CD4-positive, alpha-beta T cell treated with Interleukin-17A for 4 hours (primary cell): ENCODE results near the gene PDXP.
"Not testable (repeated sequence)": the region's sequence is repeated elsewhere in the genome, so short reads cannot be mapped to it uniquely, and the experiment has no call there.

Experiments
- DNase-seq: peaks from one replicate; pipeline ENCODE4 v3.0.0-alpha.2; 2020; ENCODE audit warnings: mixed read lengths

The PDXP gene, protein sequence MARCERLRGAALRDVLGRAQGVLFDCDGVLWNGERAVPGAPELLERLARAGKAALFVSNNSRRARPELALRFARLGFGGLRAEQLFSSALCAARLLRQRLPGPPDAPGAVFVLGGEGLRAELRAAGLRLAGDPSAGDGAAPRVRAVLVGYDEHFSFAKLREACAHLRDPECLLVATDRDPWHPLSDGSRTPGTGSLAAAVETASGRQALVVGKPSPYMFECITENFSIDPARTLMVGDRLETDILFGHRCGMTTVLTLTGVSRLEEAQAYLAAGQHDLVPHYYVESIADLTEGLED

DNA sequence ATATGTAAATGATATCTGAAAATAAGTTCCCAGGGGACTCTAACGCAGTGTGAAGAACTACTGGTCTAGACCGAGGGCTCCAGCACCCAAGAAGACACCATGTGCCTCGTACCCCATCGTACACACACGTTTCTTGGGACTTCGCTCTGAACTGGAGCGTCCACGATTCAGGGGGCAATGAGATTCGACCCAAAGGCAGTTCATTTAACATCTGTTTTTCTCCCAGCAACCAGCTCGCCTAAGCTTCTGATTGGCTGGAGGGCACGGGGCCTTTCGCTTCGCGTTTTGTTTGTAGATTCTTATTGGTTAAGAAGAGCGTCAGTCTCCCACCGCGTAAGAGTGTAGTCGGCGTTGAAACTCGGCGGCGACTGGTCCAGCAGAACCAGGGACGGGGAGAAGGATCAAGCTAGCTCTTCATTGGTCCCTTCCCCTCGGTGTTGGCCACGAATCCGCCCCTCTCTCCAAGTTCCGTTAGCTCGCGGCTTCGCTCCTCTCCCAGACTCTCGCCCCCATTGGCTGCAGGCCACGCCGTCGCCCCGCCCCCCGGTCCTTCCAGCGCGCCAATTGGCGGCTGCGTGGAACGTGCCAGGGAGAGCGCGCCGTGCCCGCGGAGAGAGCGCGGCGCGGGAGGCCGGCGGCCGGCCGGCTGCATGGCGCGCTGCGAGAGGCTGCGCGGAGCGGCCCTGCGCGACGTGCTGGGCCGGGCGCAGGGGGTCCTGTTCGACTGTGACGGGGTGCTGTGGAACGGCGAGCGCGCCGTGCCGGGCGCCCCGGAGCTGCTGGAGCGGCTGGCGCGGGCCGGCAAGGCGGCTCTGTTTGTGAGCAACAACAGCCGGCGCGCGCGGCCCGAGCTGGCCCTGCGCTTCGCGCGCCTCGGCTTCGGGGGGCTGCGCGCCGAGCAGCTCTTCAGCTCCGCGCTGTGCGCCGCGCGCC, at the start of gene PDXP:
PDXP (plus strand) TSS at position 591 of the 933 bp plus-strand sequence; CDS start at position 651, 60 bp downstream.
- peak; percentile 99 for DNase-seq

DNA sequence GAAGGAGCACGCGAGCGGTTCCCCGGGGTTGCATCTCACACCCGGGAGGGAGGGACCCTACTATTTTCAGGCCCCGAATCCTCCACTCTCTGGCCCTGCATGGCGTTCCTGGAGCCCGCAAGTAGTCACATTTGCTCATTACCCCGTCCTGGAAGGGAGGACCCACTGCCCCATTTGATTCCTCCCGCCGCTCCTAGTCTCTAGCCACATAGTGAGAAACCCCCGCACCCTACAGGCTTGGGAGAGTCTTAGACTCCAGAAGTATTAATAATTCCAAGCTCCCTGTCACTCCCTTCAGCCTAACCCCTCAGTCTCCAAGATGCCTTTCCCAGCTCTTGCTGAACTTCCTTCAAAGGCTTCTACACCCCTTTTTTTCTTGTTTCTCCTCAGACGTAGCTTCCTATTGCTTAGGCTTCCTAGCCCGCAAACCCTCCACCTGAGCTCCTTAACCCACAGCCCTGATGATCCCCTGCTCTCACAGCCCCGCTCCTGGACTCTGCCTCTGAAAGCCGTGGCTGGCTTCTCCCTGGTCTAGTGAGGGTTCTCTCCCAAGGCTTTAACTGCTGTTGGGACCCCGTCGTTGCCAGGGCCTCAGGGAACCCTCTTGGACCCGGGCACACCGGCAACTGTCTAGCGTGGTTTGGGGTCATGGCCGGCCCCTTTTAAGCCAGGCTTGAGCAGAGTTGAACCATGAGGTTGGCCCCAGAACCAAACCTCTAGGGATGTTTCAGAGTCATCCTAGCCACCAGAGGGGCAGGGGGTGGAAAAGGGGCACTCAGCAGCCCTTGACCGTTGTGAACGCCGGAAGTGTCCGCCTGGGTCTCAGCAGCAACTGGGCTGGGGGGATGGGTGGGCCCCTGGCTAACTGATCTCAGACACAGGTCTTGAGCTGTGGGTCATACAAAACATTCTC, 49.0 kb upstream of the PDXP start:
- DNase-seq: peak; percentile 53

DNA sequence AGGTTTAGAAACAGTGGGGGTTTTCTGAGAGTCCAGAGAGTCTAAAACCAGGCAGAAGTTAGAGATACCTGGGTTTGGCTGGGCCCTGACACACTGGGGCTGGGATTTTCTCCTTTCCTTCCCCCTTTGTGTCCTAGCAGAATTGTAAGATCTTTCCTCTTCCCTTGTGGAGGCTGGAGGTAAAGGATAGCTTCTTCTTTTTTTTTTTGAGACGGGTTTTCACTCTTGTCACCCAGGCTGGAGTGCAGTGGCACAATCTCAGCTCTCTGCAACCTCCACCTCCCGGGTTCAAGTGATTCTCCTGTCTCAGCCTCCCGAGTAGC, 48.4 kb upstream of the PDXP start:
- DNase-seq: not testable (repeated sequence)

DNA sequence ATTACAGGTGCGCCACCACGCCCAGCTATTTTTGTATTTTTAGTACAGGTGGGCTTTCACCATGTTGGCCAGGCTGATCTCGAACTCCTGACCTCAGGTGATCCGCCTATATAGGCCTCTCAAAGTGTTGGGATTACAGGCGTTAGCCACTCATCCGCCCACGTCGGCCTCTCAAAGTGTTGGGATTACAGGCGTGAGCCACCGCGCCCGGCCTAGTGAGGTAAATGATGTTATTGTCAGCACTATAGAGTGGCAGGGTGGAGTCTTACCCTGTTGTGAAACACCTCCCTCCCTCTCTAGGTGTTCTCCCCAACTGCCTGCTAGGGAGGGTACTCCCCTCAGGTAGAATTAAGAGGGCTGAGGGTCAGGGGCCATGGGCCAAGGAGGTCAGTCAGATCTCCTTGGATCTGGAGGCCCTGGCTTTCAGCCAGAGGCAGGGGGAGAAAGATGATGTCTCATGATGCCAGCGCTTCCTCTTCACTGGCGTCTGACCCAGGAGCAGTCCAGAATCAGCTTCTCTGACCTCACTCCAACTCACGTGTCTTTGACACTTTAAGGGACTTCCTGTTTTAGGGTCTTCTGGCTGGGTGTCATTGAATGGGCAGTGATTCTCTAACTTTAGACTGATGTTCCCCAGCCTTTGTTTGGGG, 47.9 kb upstream of the PDXP start:
- DNase-seq: no peak

DNA sequence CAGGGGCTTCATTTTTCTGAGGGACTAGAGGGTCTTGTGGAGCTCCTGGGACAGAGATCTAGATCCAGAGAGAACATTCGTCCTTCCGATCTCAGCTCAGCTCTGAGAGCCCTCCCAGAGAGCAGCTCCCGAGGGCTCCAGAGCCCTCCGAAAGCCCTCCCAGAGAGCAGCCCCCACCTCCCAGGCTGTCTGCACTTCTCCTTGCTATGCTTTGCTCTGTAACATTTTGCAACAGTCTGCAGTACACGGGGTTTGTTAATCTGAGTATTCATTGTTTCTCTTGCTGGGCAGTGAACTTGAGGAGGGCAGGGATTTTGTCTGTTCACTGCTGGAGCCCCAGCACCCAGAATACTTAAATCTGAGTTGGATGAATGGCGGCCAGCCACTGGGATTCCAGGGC, 47.3 kb upstream of the PDXP start:
- DNase-seq: no peak

DNA sequence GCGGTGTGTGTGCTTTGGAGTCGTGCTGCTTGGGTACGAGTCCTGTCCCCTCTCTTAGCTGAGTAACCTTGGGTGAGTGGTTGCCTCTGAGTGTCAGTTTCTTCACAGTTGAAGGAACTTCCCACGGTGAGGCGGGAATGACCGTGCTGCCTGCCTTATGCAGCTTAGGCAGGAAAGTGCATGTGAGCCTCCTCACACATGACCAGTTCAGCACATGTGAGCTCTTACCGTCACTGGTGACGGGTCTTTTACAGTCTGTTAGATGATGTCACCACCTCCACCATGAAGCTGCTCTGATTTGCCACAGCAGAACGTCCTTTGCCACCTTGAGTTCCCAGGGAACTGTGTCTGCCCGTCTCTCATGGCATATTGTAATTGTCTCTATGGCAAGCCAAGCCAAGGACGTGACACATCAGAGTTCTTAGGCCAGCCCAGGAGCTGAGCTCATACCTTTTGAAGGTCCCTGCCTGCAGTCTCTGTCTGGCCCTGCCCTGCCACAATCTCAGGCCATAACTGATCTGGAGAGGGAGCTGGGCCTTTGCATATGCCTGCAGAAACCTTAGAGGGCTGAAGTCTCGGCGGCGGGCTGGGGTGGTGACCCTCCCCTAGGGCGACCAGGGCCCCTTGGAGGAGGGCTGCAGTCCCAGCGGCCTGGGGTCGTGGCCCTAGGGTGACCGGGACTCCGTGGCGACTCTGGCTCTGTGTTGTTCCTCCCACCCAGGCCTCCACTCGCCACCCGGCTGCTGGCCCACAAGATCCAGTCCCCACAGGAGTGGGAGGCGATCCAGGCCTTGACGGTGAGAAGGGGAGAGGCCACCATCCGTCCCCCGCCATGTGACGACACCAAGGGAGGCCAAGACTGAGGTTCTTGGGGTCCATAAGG, 42.1 kb upstream of the PDXP start:
- no peak for DNase-seq

DNA sequence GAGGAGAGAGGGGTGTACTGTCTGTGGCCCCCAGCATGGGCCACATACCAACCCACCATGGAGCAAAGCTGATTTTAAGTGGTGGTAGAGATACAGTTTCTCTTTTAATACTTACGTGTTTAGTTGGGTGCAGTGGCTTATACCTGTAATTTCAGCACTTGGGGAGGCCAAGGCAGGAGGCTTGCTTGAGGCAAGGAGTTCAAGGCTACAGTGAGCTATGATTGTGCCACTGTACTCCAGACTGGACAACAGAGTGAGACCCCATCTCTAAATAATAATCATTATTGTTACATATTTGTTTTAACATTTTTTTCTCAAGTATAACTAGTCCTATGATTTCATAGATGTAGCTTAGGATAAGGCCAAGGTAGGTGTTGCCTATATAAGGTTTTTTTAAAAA, 41.1 kb upstream of the PDXP start:
- no peak for DNase-seq

DNA sequence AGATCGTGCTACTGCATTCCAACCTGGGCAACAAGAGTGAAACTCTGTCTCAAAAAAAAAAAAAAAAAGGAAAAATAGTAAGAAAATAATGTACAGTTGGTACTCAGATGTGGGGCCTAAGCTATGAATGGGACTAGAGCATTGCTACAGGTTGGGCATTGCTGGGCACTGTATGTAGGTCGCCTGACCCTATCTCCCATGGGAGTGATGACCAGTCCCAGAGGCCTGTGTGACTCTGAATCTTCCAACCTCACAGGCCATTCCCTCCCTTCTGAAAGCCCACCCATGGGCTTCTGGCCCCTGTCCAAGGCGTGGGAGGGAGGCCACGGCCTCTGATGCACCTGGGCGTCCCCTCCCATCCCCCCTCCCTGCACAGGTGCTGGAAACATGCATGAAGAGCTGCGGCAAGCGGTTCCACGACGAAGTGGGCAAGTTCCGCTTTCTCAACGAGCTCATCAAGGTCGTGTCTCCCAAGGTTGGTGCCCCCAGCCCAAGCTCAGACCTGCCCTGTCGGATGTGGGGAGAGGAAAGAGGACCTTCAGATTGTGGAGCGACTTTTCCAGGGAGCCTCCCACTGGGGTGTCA, 40.4 kb upstream of the PDXP start:
- DNase-seq: no peak

DNA sequence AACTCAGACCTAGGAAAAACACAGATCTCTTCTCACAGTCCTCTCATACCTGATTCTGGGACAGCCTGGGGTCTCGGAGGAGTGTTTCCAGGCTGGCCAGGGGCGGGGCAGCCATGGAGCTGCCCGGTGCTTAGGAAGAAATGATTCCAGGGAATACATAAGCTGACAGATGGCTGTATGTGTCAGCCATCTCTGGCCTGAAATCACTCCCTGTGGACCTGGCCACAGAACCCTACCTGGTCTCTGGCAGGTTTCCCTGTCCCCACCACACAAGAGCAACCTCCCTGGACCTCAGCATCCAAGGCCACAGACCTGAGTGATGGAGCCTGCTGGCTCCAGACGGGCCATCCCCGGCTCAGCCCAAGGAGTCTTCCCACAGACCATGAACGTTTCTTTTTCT, 39.8 kb upstream of the PDXP start:
- no peak for DNase-seq

DNA sequence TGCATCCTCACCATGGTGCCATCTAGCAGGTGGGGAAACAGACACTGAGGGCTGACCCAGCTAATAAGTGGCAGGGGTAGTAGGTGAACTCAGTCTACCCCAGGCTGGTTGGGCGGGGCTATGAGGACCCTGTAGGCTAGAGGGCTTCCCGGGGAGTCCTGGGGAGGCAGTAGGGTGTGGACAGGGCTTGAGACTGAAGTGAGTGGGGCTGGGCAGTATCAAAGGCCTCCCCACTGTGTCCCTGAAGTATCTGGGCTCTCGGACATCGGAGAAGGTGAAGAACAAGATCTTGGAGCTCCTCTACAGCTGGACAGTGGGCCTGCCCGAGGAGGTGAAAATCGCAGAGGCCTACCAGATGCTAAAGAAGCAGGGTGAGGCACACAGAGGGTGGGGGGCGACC, 38.5 kb upstream of the PDXP start:
- DNase-seq: no peak

DNA sequence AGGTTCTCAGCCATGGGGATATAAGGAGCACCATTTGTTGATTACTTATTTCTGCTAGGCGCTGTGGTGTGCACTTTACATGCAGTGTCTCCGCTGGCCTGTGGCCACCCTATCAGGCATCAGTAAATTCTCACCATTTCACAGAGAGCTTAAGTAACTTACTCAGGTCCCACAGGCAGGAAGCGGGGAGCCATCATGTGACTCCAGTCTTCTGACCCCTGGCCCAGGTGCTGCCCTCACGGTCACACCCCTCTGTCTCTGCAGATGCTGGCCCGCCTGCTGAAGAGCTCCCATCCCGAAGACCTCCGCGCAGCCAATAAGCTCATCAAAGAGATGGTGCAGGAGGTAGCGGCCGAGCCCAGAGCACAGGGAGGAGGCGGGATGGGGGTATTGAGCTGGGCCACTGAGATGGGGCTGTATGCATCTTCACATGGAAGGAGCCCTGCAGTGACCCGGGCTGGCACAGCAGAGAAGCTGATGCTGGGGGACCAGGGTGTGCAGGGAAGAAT, 37.1 kb upstream of the PDXP start:
- DNase-seq: no peak

DNA sequence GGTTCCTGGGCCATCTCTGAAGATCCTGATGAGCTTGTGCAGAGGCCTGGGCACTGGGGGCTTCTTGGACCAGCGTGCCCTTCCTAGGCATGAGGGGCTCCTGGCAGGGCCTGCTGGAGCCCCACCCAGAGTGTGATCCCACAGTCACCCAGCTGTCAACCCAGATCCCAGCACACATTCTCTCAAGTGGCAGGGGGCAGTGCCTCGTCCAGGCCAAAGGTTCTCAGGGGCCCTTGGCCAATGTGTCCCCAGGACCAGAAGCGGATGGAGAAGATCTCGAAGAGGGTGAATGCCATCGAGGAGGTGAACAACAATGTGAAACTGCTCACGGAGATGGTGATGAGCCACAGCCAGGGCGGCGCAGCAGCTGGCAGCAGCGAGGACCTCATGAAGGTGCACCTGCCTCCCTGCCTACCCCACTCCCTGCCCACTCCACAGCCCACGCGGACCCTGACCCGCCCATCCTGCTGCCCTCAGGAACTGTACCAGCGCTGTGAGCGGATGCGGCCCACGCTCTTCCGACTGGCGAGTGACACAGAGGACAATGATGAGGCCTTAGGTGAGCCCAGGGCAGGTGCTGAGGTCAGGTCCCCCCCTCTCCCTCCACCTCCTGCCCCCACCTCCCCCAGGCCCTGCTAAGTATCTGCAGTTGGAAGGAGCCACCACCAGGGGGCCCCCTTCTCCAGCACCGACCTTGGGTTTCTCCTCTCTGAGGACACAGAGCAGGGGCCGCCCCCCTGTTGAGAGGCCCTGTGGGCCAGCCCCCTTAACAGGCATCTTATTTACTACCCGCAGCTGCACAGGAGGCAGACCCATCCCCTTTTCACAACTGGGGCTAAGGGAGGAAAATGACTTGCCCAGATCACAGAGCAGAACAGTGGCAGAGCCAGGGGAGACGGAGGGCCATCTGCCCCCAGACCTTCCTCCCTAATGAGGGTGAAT, 35.2 kb upstream of the PDXP start:
- DNase-seq: peak; percentile 82

DNA sequence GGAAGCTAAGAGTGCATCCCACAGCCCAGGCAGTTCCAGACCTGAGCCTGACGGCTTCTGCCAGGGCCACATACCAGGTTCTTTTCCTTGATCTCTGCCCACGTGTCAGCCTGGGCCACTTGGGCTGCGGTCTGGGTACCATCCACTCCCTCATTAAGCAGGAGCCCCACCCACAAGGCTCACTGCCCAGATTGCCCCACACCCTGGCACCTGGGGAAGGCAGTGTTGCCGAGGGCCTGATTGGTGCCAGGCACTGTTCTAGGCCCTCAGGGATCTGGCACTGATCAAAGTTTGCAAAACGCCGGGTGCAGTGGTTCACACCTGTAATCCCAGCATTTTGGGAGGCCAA, 34.5 kb upstream of the PDXP start:
- DNase-seq: no peak

DNA sequence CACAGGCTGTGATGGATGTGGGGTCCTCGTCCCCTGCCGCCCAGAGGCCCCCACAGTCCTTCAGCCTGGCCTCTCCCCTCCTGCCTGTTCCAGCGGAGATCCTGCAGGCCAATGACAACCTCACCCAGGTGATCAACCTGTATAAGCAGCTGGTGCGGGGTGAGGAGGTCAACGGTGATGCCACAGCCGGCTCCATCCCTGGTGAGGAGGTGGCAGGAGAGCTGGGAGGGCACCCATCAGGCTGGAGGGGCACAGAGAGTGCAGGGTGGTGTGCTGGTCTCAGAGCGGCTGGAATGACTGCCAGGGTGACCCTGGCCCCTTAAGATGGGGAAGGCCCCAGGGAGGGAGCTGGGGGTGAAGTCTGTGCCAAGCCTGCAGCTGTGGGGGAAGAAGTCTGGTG, 33.6 kb upstream of the PDXP start:
- no peak for DNase-seq

DNA sequence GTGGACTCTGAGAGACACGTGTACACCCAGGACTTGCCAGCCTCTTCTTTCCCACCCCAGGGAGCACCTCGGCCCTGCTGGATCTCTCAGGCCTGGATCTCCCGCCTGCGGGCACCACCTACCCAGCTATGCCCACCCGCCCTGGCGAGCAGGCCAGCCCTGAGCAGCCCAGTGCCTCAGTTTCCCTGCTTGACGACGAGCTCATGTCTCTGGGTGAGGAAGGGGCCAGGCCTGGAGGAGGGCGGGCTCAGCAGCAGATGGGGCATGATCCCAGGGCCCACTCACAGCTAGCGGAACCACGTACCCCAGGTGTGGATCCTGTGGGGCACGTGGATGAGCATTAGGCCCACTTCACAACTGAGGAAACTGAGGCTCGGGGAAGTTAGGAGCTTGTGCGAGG, 32.8 kb upstream of the PDXP start:
- DNase-seq: no peak

DNA sequence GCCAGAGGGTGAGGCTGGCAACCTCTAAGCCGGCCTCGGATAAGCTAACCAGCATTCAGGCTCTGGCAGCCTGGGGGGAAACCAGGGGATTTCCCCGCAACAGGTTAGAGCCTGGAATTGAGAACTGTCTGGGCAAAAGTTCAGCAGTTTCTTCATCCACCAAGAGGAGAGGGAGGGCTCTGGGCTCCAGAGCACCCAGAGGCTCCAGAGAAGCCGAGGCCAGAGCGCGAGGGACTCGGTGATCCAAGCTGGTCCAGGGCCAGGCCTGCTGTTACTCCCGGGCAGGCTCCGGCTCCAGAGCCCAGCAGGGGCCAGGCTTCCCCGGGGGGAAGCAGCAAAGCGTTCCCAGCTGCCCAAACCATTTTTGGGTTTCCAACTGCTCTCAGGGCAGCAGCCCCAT, 32.4 kb upstream of the PDXP start:
- DNase-seq: no peak

DNA sequence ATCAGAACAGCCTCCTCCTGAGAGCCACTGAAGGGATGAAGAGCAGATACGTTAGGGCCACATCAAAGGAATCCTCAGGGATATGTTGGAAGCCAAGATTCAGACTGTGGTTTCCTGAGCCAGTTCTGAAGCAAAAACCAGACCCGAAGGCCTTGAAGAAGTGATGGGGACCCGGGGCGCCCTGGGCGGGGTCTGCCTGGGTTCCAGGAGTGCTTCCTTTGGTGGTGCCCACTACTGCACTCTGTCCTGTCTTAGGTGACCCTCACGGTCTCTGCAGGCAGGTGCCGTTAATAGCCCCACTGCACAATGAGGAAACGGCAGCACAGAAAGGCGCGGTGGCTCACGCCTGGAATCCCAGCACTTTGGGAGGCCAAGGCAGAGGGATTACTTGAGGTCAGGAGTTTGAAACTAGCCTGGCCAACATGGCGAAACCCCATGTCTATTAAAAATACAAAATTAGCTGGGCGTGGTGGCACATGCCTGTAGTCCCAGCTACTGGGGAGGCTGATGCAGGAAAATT, 31.9 kb upstream of the PDXP start:
- DNase-seq: no peak

DNA sequence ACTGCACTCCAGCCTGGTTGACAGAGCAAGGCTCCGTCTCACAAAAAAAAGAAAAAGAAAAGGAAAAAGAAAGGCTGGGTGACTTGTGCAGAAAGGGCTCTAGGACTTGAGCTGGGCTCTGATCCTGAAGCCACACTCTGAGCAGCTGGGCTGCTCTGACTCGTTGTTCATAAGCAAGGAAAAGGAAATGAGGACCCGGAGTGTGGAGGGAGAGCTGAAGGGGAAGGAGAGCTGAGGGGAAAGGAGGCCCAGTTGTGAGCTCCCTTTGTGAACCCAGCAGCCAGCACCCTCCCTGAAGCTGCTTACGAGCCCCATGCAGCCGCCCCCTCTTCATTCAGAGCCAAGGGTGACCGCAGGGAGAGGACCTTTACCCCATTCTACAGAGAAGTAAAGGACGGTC, 31.4 kb upstream of the PDXP start:
- peak; percentile 32 for DNase-seq

DNA sequence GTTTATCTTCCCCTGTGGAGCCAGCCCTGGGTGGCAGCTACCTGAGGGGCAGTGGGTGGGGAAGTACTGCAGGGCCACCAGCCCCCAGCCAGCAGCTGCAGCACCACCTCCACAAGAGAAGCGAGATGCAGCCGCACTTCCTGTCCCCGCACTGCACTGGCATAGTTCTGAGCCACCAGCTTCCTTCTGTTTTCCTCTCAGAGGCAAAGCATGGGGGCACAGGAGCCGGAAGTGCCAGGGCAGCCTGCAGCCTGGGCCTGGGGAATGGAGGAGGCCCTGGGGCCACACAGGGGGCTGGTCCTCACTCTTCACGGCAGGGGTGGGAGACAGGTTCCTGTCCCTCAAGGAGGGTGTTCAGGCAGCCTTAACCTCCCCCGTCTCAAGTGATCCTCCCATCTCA, 31.0 kb upstream of the PDXP start:
- peak; percentile 78 for DNase-seq

DNA sequence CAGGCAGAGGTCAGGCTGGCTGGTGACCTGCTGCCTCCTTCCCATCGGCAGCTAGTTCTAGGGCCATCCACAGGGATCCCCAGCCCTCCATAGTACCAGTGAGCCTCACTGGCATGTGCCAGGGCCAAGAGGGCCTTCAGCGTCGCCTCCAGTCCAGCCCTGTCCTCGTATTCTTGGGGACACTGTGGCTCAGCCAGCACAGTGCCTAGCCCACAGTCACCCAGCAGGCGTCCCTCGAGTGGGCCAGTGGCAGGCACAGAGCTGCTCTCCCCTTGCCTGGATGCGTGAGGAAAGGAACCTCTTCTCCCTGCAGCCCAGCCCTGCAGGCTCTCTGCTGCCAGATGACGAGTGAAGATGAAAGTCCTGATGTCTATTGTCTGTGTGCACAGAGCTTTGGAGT, 29.7 kb upstream of the PDXP start:
- no peak for DNase-seq
